ENCODE results near the gene TTN. TPM values are rescaled to one million over a fixed set of nuclear protein-coding genes. Genes with fewer than 3 reads are reported as not detected.

TTN gene
- total RNA-seq, 1 experiment from 2014 or later, result 0.24 TPM

GRCh38 chr2:178502751-178503150 is 304.5 kb downstream of the TTN start:
- H3K27ac Mint-ChIP-seq (ENCODE audit: unreplicated experiment), result no peak overlapping the region
- H3K36me3 Mint-ChIP-seq (ENCODE audit: insufficient read depth, unreplicated experiment), result peaks cover 18% of the 10 kb centered on the region
- no peak for DNase-seq
- no peaks in the 10 kb centered on the region for H3K4me1 Mint-ChIP-seq (ENCODE audit: low read depth, unreplicated experiment)
- BruUV-seq (replicated peaks), result no TSS peak
- H3K27me3 Mint-ChIP-seq (ENCODE audit: unreplicated experiment), result no peaks in the 10 kb centered on the region
- intact Hi-C loops (cut with micrococcal nuclease; ENCODE audit: unreplicated experiment), result no loop called here
- no peak overlapping the region for H3K4me3 Mint-ChIP-seq (ENCODE audit: low read depth, unreplicated experiment)
- CTCF ChIA-PET, result no interaction called here
- no peak for TF ChIP-seq CTCF (IDR thresholded peaks at IDR 0.05; ENCODE audit: unreplicated experiment)
- H3K9me3 Mint-ChIP-seq (ENCODE audit: low read depth, unreplicated experiment), result no peaks in the 10 kb centered on the region

GRCh38 chr2:178499640-178500039 is 307.6 kb downstream of the TTN start:
- no peaks in the 10 kb centered on the region for H3K27me3 Mint-ChIP-seq (ENCODE audit: unreplicated experiment)
- DNase-seq, result no peak
- H3K9me3 Mint-ChIP-seq (ENCODE audit: low read depth, unreplicated experiment), result no peaks in the 10 kb centered on the region
- H3K4me1 Mint-ChIP-seq (ENCODE audit: low read depth, unreplicated experiment), result no peaks in the 10 kb centered on the region
- no peak overlapping the region for H3K27ac Mint-ChIP-seq (ENCODE audit: unreplicated experiment)
- TF ChIP-seq CTCF (IDR thresholded peaks at IDR 0.05; ENCODE audit: unreplicated experiment), result no peak
- intact Hi-C loops (cut with micrococcal nuclease; ENCODE audit: unreplicated experiment), result no loop called here
- H3K4me3 Mint-ChIP-seq (ENCODE audit: low read depth, unreplicated experiment), result no peak overlapping the region
- no TSS peak for BruUV-seq (replicated peaks)
- CTCF ChIA-PET, result no interaction called here
- peaks cover 27% of the 10 kb centered on the region for H3K36me3 Mint-ChIP-seq (ENCODE audit: insufficient read depth, unreplicated experiment)

GRCh38 chr2:178498137-178498536 is 309.1 kb downstream of the TTN start:
- DNase-seq, result no peak
- H3K27ac Mint-ChIP-seq (ENCODE audit: unreplicated experiment), result no peak overlapping the region
- no TSS peak for BruUV-seq (replicated peaks)
- H3K4me1 Mint-ChIP-seq (ENCODE audit: low read depth, unreplicated experiment), result no peaks in the 10 kb centered on the region
- no peak for TF ChIP-seq CTCF (IDR thresholded peaks at IDR 0.05; ENCODE audit: unreplicated experiment)
- H3K27me3 Mint-ChIP-seq (ENCODE audit: unreplicated experiment), result no peaks in the 10 kb centered on the region
- H3K36me3 Mint-ChIP-seq (ENCODE audit: insufficient read depth, unreplicated experiment), result peaks cover 29% of the 10 kb centered on the region
- no peak overlapping the region for H3K4me3 Mint-ChIP-seq (ENCODE audit: low read depth, unreplicated experiment)
- intact Hi-C loops (cut with micrococcal nuclease; ENCODE audit: unreplicated experiment), result no loop called here
- CTCF ChIA-PET, result no interaction called here
- no peaks in the 10 kb centered on the region for H3K9me3 Mint-ChIP-seq (ENCODE audit: low read depth, unreplicated experiment)

- peaks cover 22% of the 10 kb centered on the region for H3K36me3 Mint-ChIP-seq (ENCODE audit: insufficient read depth, unreplicated experiment)
- no TSS peak for BruUV-seq (replicated peaks)
- no peaks in the 10 kb centered on the region for H3K27me3 Mint-ChIP-seq (ENCODE audit: unreplicated experiment)
Measured at GRCh38 chr2:178496049-178496448, 311.2 kb downstream of the TTN start.

More at GRCh38 chr2:178496049-178496448, 311.2 kb downstream of the TTN start:
- no peaks in the 10 kb centered on the region for H3K4me1 Mint-ChIP-seq (ENCODE audit: low read depth, unreplicated experiment)
- intact Hi-C loops (cut with micrococcal nuclease; ENCODE audit: unreplicated experiment), result no loop called here
- CTCF ChIA-PET, result no interaction called here
- H3K9me3 Mint-ChIP-seq (ENCODE audit: low read depth, unreplicated experiment), result no peaks in the 10 kb centered on the region
- TF ChIP-seq CTCF (IDR thresholded peaks at IDR 0.05; ENCODE audit: unreplicated experiment), result no peak
- no peak overlapping the region for H3K27ac Mint-ChIP-seq (ENCODE audit: unreplicated experiment)
- H3K4me3 Mint-ChIP-seq (ENCODE audit: low read depth, unreplicated experiment), result no peak overlapping the region
- DNase-seq, result no peak

All from Calu3 (cell line).